Astrocyte (in vitro differentiated cells and primary cell): Measurements from ENCODE around the gene KCNH3. TPM values are rescaled to one million over a fixed set of nuclear protein-coding genes. Genes with fewer than 3 reads are reported as not detected.

Experiments
- DNase-seq: peaks from one replicate; pipeline ENCODE4 v3.0.0-alpha.2; 2010; ENCODE audit warnings: low read depth
- FAIRE-seq: peaks from 2 replicates; lab custom pipeline; 2011; peaks lifted over from hg19 to GRCh38; lab: Jason Lieb, UNC
- H2AFZ ChIP-seq: 2 replicates; pipeline ENCODE4 v1.6.0; 2012; ENCODE audit warnings: low read depth, low read length, inconsistent platforms
- H3K27ac ChIP-seq: 2 replicates; pipeline ENCODE4 v1.5.1; 2011; ENCODE audit warnings: low read depth, low read length, inconsistent platforms
- H3K27me3 ChIP-seq: 2 replicates; pipeline ENCODE4 v1.6.0; 2011; ENCODE audit warnings: low read length, inconsistent platforms; ENCODE audit not compliant: insufficient read depth
- H3K36me3 ChIP-seq: 2 replicates; pipeline ENCODE4 v1.5.1; 2011; ENCODE audit warnings: low read length, inconsistent platforms; ENCODE audit not compliant: insufficient read depth
- H3K4me1 ChIP-seq: 2 replicates; pipeline ENCODE4 v1.5.1; 2011; ENCODE audit warnings: low read length, inconsistent platforms; ENCODE audit not compliant: insufficient read depth
- H3K4me2 ChIP-seq: 2 replicates; pipeline ENCODE4 v1.6.0; 2012; ENCODE audit warnings: low read length, inconsistent platforms
- H3K4me3 ChIP-seq: 2 replicates; pipeline ENCODE4 v1.5.1; 2011; ENCODE audit warnings: low read depth, mild to moderate bottlenecking, low read length, inconsistent platforms; ENCODE audit not compliant: insufficient read depth
- H3K79me2 ChIP-seq: 2 replicates; pipeline ENCODE4 v1.6.0; 2012; ENCODE audit warnings: mild to moderate bottlenecking, low read length, inconsistent platforms; ENCODE audit not compliant: insufficient read depth
- H3K9ac ChIP-seq: 2 replicates; pipeline ENCODE4 v1.6.0; 2012; ENCODE audit warnings: mild to moderate bottlenecking, low read length, inconsistent platforms
- H3K9me3 ChIP-seq: 2 replicates; pipeline ENCODE4 v1.5.1; 2012; ENCODE audit warnings: low read depth, mild to moderate bottlenecking, low read length, inconsistent platforms; ENCODE audit not compliant: insufficient read depth
- H4K20me1 ChIP-seq: 2 replicates; pipeline ENCODE4 v1.6.0; 2012; ENCODE audit warnings: low read length, inconsistent platforms; ENCODE audit not compliant: insufficient read depth
- H3K27ac Mint-ChIP-seq: one replicate; pipeline ENCODE4 v1.8.0; 2021; ENCODE audit warnings: mild to moderate bottlenecking, mixed read lengths; ENCODE audit not compliant: unreplicated experiment
- H3K27me3 Mint-ChIP-seq: one replicate; pipeline ENCODE4 v1.8.0; 2021; ENCODE audit warnings: low read depth, mixed read lengths; ENCODE audit not compliant: unreplicated experiment
- H3K36me3 Mint-ChIP-seq: one replicate; pipeline ENCODE4 v1.8.0; 2021; ENCODE audit warnings: low read depth, mixed read lengths; ENCODE audit not compliant: unreplicated experiment
- H3K4me1 Mint-ChIP-seq: one replicate; pipeline ENCODE4 v1.8.0; 2021; ENCODE audit warnings: low read depth, mixed read lengths; ENCODE audit not compliant: unreplicated experiment
- H3K4me3 Mint-ChIP-seq: one replicate; pipeline ENCODE4 v1.8.0; 2021; ENCODE audit warnings: mild to moderate bottlenecking, moderate library complexity, mixed read lengths; ENCODE audit not compliant: unreplicated experiment
- H3K9me3 Mint-ChIP-seq: one replicate; pipeline ENCODE4 v1.8.0; 2021; ENCODE audit warnings: mild to moderate bottlenecking, mixed read lengths; ENCODE audit not compliant: unreplicated experiment
- CTCF ChIP-seq: IDR thresholded peaks from 2 replicates; pipeline ENCODE4 v1.5.1; 2011; ENCODE audit warnings: low read depth, mild to moderate bottlenecking, inconsistent platforms, low read length, moderate library complexity; ENCODE audit not compliant: insufficient read depth
- EZH2 ChIP-seq: IDR thresholded peaks from 2 replicates; pipeline ENCODE4 v1.6.1; 2012; ENCODE audit warnings: mild to moderate bottlenecking, low read length, inconsistent platforms; ENCODE audit not compliant: insufficient read depth
- total RNA-seq: library from RNA; stranded (reverse); gene quantifications from 2 replicates; pipeline ENCODE4 v1.2.1, GENCODE V29; 2021

The KCNH3 gene
- total RNA-seq, 1 donor from 2014 or later = not detected

- Histone ChIP-seq H3K9ac (no peak overlapping the region), H3K4me1 (peaks cover 9% of the 10 kb centered on the region), H3K79me2 (no peaks in the 10 kb centered on the region), H3K27ac (no peak overlapping the region), H3K4me2 (no peak overlapping the region), H2AFZ (no peak overlapping the region), H3K4me3 (no peak overlapping the region), H3K9me3 (no peaks in the 10 kb centered on the region), H4K20me1 (no peaks in the 10 kb centered on the region), H3K36me3 (no peaks in the 10 kb centered on the region), H3K27me3 (peaks cover 12% of the 10 kb centered on the region)
- Mint-ChIP-seq H3K27me3 (peaks cover 34% of the 10 kb centered on the region), H3K36me3 (peaks cover 5% of the 10 kb centered on the region), H3K9me3 (no peaks in the 10 kb centered on the region), H3K4me3 (no peak overlapping the region), H3K27ac (no peak overlapping the region), H3K4me1 (no peaks in the 10 kb centered on the region)
- no peak for DNase-seq
- FAIRE-seq = no peak
- TF ChIP-seq CTCF = peak; percentile 28
- TF ChIP-seq EZH2 = no peak
Measured at GRCh38 chr12:49553512-49554088, 14.8 kb downstream of the KCNH3 start.

GRCh38 chr12:49554266-49554665, 15.4 kb downstream of the KCNH3 start:
- Mint-ChIP-seq H3K4me3 (no peak overlapping the region), H3K4me1 (no peaks in the 10 kb centered on the region), H3K36me3 (peaks cover 5% of the 10 kb centered on the region), H3K27ac (no peak overlapping the region), H3K27me3 (peaks cover 31% of the 10 kb centered on the region), H3K9me3 (no peaks in the 10 kb centered on the region)
- Histone ChIP-seq H3K36me3 (peaks cover 2% of the 10 kb centered on the region), H3K4me3 (no peak overlapping the region), H3K27ac (no peak overlapping the region), H3K9ac (no peak overlapping the region), H4K20me1 (no peaks in the 10 kb centered on the region), H3K9me3 (no peaks in the 10 kb centered on the region), H3K4me2 (no peak overlapping the region), H2AFZ (no peak overlapping the region), H3K79me2 (no peaks in the 10 kb centered on the region), H3K4me1 (peaks cover 3% of the 10 kb centered on the region), H3K27me3 (peaks cover 10% of the 10 kb centered on the region)
- no peak for TF ChIP-seq EZH2
- no peak for TF ChIP-seq CTCF
- FAIRE-seq = no peak
- DNase-seq = no peak

GRCh38 chr12:49555631-49556390, 17.0 kb downstream of the KCNH3 start:
- no peaks in the 10 kb centered on the region for H3K9me3 ChIP-seq
- peaks cover 8% of the 10 kb centered on the region for H3K36me3 Mint-ChIP-seq

More at GRCh38 chr12:49555631-49556390, 17.0 kb downstream of the KCNH3 start:
- no peak for FAIRE-seq
- H3K4me3 Mint-ChIP-seq = no peak overlapping the region
- Histone ChIP-seq H3K9ac (no peak overlapping the region), H3K79me2 (no peaks in the 10 kb centered on the region), H3K4me1 (no peaks in the 10 kb centered on the region), H4K20me1 (no peaks in the 10 kb centered on the region), H3K27me3 (peaks cover 10% of the 10 kb centered on the region), H2AFZ (no peak overlapping the region), H3K36me3 (peaks cover 9% of the 10 kb centered on the region), H3K4me3 (no peak overlapping the region), H3K27ac (no peak overlapping the region), H3K4me2 (no peak overlapping the region)
- no peaks in the 10 kb centered on the region for H3K4me1 Mint-ChIP-seq
- H3K27me3 Mint-ChIP-seq = peaks cover 23% of the 10 kb centered on the region
- no peak overlapping the region for H3K27ac Mint-ChIP-seq
- no peak for DNase-seq
- TF ChIP-seq CTCF = no peak
- no peak for TF ChIP-seq EZH2
- H3K9me3 Mint-ChIP-seq = no peaks in the 10 kb centered on the region
